Right lobe of liver (tissue), 4 donors: ENCODE data around the gene SNRNP35.

Experiments
- POLR2A ChIP-seq: fragments of 450-650 bp; IDR thresholded peaks from one replicate; pipeline ENCODE4 v1.6.1; 2017; ENCODE audit warnings: antibody characterized with exemption, mild to moderate bottlenecking
- TF ChIP-seq, protein P1 (sequence below), 4 donors: fragments of 200-600 bp in 3 of 4; fragments of 450-650 bp in 1 of 4; IDR thresholded peaks; one replicate each; pipeline versions ENCODE4 v1.5.1 to v1.8.0; 2016 to 2022; ENCODE audit warnings: antibody characterized with exemption in 4 of 4, mild to moderate bottlenecking in 2 of 4
- donor health status: DM: no; HTN: no; CAD: no.
- donor health status: DM: no; HTN: no; CAD: no.
- donor health status: DM: no; HTN: yes; CAD: no.

DNA sequence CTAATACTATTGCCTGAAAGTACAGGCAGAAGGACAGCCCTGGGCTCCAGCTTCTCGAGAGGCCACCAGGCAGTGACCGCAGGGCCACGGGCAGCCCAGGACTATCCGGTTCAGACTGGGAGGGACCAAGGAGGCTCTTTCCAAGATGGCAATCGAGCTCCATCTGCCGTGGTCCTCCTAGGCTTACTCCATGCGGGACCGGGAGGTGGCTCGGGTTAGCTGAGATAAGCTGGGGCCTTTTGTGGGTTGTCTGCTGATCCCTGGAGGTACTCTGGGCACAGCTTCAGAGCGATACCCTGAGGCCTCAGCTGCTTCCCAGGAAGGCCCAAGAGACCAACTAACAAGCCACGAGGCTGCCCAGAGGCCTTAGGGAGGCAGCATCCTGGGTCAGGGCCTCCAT lies 33.1 kb downstream of the SNRNP35 start:
- TF ChIP-seq, protein P1, sequence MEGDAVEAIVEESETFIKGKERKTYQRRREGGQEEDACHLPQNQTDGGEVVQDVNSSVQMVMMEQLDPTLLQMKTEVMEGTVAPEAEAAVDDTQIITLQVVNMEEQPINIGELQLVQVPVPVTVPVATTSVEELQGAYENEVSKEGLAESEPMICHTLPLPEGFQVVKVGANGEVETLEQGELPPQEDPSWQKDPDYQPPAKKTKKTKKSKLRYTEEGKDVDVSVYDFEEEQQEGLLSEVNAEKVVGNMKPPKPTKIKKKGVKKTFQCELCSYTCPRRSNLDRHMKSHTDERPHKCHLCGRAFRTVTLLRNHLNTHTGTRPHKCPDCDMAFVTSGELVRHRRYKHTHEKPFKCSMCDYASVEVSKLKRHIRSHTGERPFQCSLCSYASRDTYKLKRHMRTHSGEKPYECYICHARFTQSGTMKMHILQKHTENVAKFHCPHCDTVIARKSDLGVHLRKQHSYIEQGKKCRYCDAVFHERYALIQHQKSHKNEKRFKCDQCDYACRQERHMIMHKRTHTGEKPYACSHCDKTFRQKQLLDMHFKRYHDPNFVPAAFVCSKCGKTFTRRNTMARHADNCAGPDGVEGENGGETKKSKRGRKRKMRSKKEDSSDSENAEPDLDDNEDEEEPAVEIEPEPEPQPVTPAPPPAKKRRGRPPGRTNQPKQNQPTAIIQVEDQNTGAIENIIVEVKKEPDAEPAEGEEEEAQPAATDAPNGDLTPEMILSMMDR (IDR thresholded peaks at IDR 0.05): no peak
- TF ChIP-seq POLR2A: no peak
